WTC11 (cell line): Measurements from ENCODE around the gene COL9A2. TPM values are rescaled to one million over a fixed set of nuclear protein-coding genes. Genes with fewer than 3 reads are reported as not detected.
"Not testable (repeated sequence)": the region's sequence is repeated elsewhere in the genome, so short reads cannot be mapped to it uniquely, and the experiment has no call there.

Source experiments
- ATAC-seq: fragments of 200-7000 bp; cut with Tn5 transposase; 2 replicates; pipeline ENCODE4 v1.10.0; 2021; ENCODE audit warnings: mild to moderate bottlenecking, moderate library complexity
- CTCF ChIA-PET: fragments of 300-600 bp; sonication (Branson Sonifier 250); formaldehyde crosslinking; loops from one replicate; lab custom pipeline; 2021; ENCODE audit warnings: antibody characterized with exemption; lab: Charles Lee
- POLR2A ChIA-PET: fragments of 350-600 bp; sonication (Branson Sonifier 250); formaldehyde crosslinking; loops from one replicate; lab custom pipeline; 2021; ENCODE audit warnings: antibody characterized with exemption; lab: Charles Lee
- DNase-seq: peaks from one replicate; pipeline ENCODE4 v3.0.0; 2021; ENCODE audit warnings: low spot score
- H3K27ac Mint-ChIP-seq: 2 replicates; pipeline ENCODE4 v1.8.0; 2021; ENCODE audit warnings: mixed read lengths
- H3K27me3 Mint-ChIP-seq: 2 replicates; pipeline ENCODE4 v1.8.0; 2021; ENCODE audit warnings: low read depth, mild to moderate bottlenecking, moderate library complexity, mixed read lengths
- H3K36me3 Mint-ChIP-seq: 2 replicates; pipeline ENCODE4 v1.8.0; 2021; ENCODE audit warnings: mixed read lengths
- H3K4me1 Mint-ChIP-seq: 2 replicates; pipeline ENCODE4 v1.8.0; 2022; ENCODE audit warnings: mixed read lengths
- H3K4me3 Mint-ChIP-seq: 2 replicates; pipeline ENCODE4 v1.8.0; 2021; ENCODE audit warnings: mild to moderate bottlenecking, moderate library complexity, mixed read lengths
- H3K9me3 Mint-ChIP-seq: 2 replicates; pipeline ENCODE4 v1.8.0; 2021; ENCODE audit warnings: mixed read lengths
- CREM ChIP-seq: sonication (generic); formaldehyde crosslinking; IDR thresholded peaks from 2 replicates; pipeline ENCODE4 v1.8.1; 2022; ENCODE audit warnings: mild to moderate bottlenecking, missing genetic modification reagents, moderate library complexity
- ESRRA ChIP-seq: sonication (generic); formaldehyde crosslinking; IDR thresholded peaks from 2 replicates; pipeline ENCODE4 v1.8.1; 2022; ENCODE audit warnings: mild to moderate bottlenecking, missing genetic modification reagents, borderline replicate concordance
- FOXJ3 ChIP-seq: sonication (generic); formaldehyde crosslinking; IDR thresholded peaks from 2 replicates; pipeline ENCODE4 v1.9.0; 2021; ENCODE audit warnings: missing genetic modification reagents, mild to moderate bottlenecking, borderline replicate concordance
- NFATC4 ChIP-seq: fragments of 250-450 bp; sonication (Bioruptor Pico); IDR thresholded peaks from 2 replicates; pipeline ENCODE4 v1.9.0; 2021; ENCODE audit warnings: mild to moderate bottlenecking
- PRRX2 ChIP-seq: fragments of 250-450 bp; sonication (Bioruptor Pico); IDR thresholded peaks from 2 replicates; pipeline ENCODE4 v1.8.0; 2021; ENCODE audit warnings: mild to moderate bottlenecking
- SP1 ChIP-seq: sonication (generic); formaldehyde crosslinking; conservative IDR thresholded peaks from 2 replicates; pipeline ENCODE4 v1.8.1; 2022; ENCODE audit warnings: missing genetic modification reagents
- TEAD1 ChIP-seq: sonication (generic); formaldehyde crosslinking; IDR thresholded peaks from 2 replicates; pipeline ENCODE4 v1.8.0; 2022; ENCODE audit warnings: mild to moderate bottlenecking, missing genetic modification reagents
- ZNF232 ChIP-seq: sonication (generic); formaldehyde crosslinking; IDR thresholded peaks from 2 replicates; pipeline ENCODE4 v1.8.0; 2022; ENCODE audit warnings: mild to moderate bottlenecking, missing genetic modification reagents
- total RNA-seq: library from RNA; stranded (reverse); gene quantifications from 3 replicates; pipeline ENCODE4 v1.2.3, GENCODE V29; 2021
- TF ChIP-seq, protein P1 (sequence below): sonication (generic); formaldehyde crosslinking; IDR thresholded peaks from 2 replicates; pipeline ENCODE4 v1.8.0; 2022; ENCODE audit warnings: missing genetic modification reagents
- TF ChIP-seq, protein P2 (sequence below): fragments of 250-450 bp; sonication (Bioruptor Pico); IDR thresholded peaks from 2 replicates; pipeline ENCODE4 v2.1.2; 2022; ENCODE audit warnings: mild to moderate bottlenecking, moderate library complexity
- TF ChIP-seq, protein P3 (sequence below): sonication (generic); formaldehyde crosslinking; IDR thresholded peaks from 2 replicates; pipeline ENCODE4 v1.8.0; 2022; ENCODE audit warnings: mild to moderate bottlenecking, missing genetic modification reagents
- TF ChIP-seq, protein P4 (sequence below): sonication (generic); formaldehyde crosslinking; IDR thresholded peaks from 2 replicates; pipeline ENCODE4 v1.8.1; 2022; ENCODE audit warnings: mild to moderate bottlenecking, moderate library complexity, missing genetic modification reagents
- TF ChIP-seq, protein P5 (sequence below): sonication (generic); formaldehyde crosslinking; conservative IDR thresholded peaks from 2 replicates; pipeline ENCODE4 v1.8.1; 2022; ENCODE audit warnings: mild to moderate bottlenecking, missing genetic modification reagents
- TF ChIP-seq, protein P6 (sequence below): sonication (generic); formaldehyde crosslinking; IDR thresholded peaks from 2 replicates; pipeline ENCODE4 v1.8.1; 2023; ENCODE audit warnings: mild to moderate bottlenecking, moderate library complexity, missing genetic modification reagents

Gene COL9A2
- total RNA-seq, 1 experiment from 2014 or later = 4.7 TPM

DNA sequence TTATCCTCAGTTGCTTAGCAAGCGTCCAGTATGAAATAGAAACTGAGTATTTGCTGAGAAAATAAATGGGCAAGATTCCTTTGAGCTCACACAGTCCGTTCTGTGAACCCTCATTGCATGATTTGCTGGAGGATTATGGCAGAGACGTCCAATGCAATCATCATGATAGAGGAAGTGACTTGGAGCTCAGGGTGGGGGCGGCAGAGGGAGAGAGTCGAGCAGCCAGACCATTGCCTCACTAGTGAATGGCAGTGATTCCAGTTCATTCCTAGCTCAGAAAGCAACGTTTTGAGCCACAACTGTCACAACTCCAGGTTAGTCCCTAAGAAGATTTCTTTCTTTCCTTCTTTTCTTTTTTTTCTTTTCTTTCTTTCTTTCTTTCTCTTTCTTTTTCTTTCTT lies 27.5 kb upstream of the COL9A2 start (continued):
- TF ChIP-seq, protein P1, sequence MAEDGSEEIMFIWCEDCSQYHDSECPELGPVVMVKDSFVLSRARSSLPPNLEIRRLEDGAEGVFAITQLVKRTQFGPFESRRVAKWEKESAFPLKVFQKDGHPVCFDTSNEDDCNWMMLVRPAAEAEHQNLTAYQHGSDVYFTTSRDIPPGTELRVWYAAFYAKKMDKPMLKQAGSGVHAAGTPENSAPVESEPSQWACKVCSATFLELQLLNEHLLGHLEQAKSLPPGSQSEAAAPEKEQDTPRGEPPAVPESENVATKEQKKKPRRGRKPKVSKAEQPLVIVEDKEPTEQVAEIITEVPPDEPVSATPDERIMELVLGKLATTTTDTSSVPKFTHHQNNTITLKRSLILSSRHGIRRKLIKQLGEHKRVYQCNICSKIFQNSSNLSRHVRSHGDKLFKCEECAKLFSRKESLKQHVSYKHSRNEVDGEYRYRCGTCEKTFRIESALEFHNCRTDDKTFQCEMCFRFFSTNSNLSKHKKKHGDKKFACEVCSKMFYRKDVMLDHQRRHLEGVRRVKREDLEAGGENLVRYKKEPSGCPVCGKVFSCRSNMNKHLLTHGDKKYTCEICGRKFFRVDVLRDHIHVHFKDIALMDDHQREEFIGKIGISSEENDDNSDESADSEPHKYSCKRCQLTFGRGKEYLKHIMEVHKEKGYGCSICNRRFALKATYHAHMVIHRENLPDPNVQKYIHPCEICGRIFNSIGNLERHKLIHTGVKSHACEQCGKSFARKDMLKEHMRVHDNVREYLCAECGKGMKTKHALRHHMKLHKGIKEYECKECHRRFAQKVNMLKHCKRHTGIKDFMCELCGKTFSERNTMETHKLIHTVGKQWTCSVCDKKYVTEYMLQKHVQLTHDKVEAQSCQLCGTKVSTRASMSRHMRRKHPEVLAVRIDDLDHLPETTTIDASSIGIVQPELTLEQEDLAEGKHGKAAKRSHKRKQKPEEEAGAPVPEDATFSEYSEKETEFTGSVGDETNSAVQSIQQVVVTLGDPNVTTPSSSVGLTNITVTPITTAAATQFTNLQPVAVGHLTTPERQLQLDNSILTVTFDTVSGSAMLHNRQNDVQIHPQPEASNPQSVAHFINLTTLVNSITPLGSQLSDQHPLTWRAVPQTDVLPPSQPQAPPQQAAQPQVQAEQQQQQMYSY (CRISPR knock-in tag) = no peak

DNA sequence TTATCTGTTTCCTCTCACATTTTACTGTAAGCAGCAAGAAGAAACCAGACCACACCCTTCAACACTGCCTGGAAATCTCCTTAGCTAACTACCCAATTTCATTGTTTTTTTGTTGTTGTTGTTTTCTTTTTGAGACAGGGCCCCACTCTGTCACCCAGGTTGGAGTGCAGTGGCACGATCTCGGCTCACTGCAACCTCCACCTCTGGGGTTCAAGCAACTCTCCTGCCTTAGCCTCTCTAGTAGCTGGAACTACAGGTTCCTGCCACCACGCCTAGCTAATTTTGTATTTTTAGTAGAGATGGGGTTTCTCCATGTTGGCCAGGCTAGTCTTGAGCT lies 25.3 kb upstream of the COL9A2 start:
- H3K4me3 Mint-ChIP-seq, ATAC-seq, H3K9me3 Mint-ChIP-seq, DNase-seq, H3K4me1 Mint-ChIP-seq, POLR2A ChIA-PET, H3K36me3 Mint-ChIP-seq, H3K27ac Mint-ChIP-seq: not testable (repeated sequence)
- H3K27me3 Mint-ChIP-seq = peaks cover 37% of the 10 kb centered on the region
- CTCF ChIA-PET = interaction anchor here (1.0 to 2.1 kb wide), 3 partner anchors 27 to 199 kb away, joined by 4 to 13 read pairs (median 6); no protein-coding TSS in a partner anchor

DNA sequence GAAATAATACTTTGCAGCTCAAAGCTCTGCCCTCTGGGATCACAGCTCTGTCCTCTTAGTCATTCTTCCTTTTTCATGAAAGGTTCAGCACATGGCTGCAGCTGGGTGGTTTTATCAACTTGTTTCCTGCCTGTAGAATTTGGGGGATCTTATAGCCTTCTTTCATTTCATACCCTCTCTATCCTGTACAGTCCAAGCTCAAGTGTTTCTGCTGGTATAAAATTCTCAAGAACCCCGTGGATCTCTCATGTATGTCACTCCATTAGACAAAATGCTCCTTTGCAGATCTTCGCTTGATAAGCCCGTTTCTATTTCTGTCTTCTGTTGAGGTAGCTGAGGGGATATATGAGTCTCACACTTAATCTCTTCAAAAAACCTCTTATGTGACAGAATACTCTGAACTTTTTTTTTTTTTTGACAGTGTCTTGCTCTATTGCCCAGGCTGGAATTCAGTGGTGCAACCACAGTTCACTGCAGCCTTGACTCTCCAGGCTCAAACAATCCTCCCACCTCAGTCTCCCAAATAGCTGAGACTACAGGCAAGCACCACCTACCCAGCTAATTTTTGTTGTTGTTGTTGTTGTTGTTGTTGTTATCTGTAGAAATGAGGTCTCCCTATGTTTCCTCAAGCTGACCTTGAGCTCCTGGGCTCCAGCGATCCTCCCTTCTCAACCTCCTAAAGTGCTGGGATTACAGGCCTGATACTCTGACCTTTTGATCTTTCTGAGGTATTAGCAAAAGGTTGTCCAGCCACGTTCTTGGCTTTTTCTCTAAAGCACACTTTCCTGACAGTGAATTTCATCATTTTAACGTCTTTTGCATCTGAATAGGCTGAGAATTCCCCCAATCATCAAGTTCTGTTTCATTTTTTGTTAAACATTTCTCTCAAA lies 24.6 kb upstream of the COL9A2 start:
- H3K27ac Mint-ChIP-seq = no peak overlapping the region
- POLR2A ChIA-PET = no interaction called here
- no peak for ATAC-seq
- 0 out of 2 replicates have a peak, but pooled peaks cover 3% of the 10 kb centered on the region for H3K4me1 Mint-ChIP-seq
- no peak overlapping the region for H3K4me3 Mint-ChIP-seq
- CTCF ChIA-PET = interaction anchor here (0.7 to 2.1 kb wide), 7 partner anchors 25 to 198 kb away, joined by 3 to 13 read pairs (median 4); no protein-coding TSS in a partner anchor
- H3K36me3 Mint-ChIP-seq = no peaks in the 10 kb centered on the region
- H3K9me3 Mint-ChIP-seq = peaks cover 8% of the 10 kb centered on the region; the same call in 1 of the 2 replicates
- TF ChIP-seq PRRX2 (CRISPR knock-in tag) (no peak), NFATC4 (CRISPR knock-in tag) (no peak)
- TF ChIP-seq, protein P2, sequence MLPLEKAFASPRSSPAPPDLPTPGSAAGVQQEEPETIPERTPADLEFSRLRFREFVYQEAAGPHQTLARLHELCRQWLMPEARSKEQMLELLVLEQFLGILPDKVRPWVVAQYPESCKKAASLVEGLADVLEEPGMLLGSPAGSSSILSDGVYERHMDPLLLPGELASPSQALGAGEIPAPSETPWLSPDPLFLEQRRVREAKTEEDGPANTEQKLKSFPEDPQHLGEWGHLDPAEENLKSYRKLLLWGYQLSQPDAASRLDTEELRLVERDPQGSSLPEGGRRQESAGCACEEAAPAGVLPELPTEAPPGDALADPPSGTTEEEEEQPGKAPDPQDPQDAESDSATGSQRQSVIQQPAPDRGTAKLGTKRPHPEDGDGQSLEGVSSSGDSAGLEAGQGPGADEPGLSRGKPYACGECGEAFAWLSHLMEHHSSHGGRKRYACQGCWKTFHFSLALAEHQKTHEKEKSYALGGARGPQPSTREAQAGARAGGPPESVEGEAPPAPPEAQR (CRISPR knock-in tag) = no peak
- peaks cover 37% of the 10 kb centered on the region for H3K27me3 Mint-ChIP-seq
- no peak for DNase-seq

DNA sequence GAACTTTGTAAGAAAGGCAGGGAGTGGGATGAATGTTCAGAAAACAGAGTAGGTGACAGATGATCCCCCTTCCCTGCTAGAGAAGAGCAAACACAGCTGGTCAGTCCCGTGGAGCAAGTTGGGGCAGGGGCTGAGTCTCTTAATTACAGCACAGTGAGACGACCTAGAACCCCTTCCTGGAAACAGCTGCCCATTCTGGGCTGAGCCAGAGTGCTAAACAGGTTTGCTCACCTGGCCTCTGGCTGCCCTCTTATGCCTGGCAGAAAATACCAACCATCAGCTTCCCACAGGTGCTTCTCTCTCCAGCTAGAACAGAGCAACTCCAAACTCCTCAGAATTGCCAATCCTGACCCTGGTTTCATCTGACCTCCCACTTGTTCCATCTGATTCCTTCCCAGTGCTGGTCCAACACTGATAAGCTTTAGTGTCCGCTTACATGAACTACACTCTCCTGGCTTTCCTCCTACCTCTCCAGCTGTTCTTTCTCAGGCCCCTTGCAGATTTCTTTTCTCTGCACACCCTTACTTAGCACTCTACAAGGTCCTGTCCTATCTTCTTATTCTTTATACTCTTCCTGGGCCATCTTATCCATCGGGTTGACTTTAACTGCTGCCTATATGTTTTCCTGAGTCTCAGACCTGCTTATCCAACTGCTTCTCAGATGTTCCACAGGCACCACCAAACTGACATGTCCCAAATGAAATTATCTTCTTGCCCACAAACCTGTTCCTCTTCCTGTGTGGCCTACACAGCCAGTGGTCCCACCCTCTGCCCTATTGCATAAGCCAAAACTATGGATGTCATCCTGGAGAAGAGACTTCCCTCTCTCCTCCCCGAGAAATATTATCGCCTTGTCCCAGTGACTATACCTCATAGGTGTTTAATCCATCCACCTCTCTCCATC lies 22.6 kb upstream of the COL9A2 start:
- H3K27ac Mint-ChIP-seq = no peak overlapping the region
- H3K9me3 Mint-ChIP-seq = peaks cover 8% of the 10 kb centered on the region; the same call in 1 of the 2 replicates
- POLR2A ChIA-PET = no interaction called here
- H3K36me3 Mint-ChIP-seq = no peaks in the 10 kb centered on the region
- no peak overlapping the region for H3K4me3 Mint-ChIP-seq
- no peak for ATAC-seq
- H3K27me3 Mint-ChIP-seq = peaks cover 37% of the 10 kb centered on the region
- no peak for DNase-seq
- CTCF ChIA-PET = interaction anchor here (0.6 to 6.1 kb wide), 69 partner anchors 9 to 437 kb away, joined by 3 to 151 read pairs (median 7); partner anchors contain the start of genes CAP1, COL9A2, PPT1 and RLF
- H3K4me1 Mint-ChIP-seq = 0 out of 2 replicates have a peak, but pooled peaks cover 3% of the 10 kb centered on the region
- TF ChIP-seq, protein P3, sequence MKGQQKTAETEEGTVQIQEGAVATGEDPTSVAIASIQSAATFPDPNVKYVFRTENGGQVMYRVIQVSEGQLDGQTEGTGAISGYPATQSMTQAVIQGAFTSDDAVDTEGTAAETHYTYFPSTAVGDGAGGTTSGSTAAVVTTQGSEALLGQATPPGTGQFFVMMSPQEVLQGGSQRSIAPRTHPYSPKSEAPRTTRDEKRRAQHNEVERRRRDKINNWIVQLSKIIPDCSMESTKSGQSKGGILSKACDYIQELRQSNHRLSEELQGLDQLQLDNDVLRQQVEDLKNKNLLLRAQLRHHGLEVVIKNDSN (CRISPR knock-in tag) = no peak
- TF ChIP-seq, protein P4, sequence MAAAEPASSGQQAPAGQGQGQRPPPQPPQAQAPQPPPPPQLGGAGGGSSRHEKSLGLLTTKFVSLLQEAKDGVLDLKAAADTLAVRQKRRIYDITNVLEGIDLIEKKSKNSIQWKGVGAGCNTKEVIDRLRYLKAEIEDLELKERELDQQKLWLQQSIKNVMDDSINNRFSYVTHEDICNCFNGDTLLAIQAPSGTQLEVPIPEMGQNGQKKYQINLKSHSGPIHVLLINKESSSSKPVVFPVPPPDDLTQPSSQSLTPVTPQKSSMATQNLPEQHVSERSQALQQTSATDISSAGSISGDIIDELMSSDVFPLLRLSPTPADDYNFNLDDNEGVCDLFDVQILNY (CRISPR knock-in tag) = no peak
- no peak for TF ChIP-seq FOXJ3 (CRISPR knock-in tag)
- TF ChIP-seq, protein P5, sequence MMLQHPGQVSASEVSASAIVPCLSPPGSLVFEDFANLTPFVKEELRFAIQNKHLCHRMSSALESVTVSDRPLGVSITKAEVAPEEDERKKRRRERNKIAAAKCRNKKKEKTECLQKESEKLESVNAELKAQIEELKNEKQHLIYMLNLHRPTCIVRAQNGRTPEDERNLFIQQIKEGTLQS (CRISPR knock-in tag) = no peak
- no peak for TF ChIP-seq ESRRA (CRISPR knock-in tag)
- TF ChIP-seq TEAD1 (CRISPR knock-in tag) = no peak
- no peak for TF ChIP-seq ZNF232 (CRISPR knock-in tag)
- TF ChIP-seq CREM (CRISPR knock-in tag) = no peak
- TF ChIP-seq, protein P6, sequence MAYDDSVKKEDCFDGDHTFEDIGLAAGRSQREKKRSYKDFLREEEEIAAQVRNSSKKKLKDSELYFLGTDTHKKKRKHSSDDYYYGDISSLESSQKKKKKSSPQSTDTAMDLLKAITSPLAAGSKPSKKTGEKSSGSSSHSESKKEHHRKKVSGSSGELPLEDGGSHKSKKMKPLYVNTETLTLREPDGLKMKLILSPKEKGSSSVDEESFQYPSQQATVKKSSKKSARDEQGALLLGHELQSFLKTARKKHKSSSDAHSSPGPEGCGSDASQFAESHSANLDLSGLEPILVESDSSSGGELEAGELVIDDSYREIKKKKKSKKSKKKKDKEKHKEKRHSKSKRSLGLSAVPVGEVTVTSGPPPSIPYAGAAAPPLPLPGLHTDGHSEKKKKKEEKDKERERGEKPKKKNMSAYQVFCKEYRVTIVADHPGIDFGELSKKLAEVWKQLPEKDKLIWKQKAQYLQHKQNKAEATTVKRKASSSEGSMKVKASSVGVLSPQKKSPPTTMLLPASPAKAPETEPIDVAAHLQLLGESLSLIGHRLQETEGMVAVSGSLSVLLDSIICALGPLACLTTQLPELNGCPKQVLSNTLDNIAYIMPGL = no peak
- TF ChIP-seq SP1 (CRISPR knock-in tag) = no peak
